Measurements from ENCODE around the gene ZNF469. TPM values are rescaled to one million over a fixed set of nuclear protein-coding genes. Genes with fewer than 3 reads are reported as not detected.

Gene ZNF469
- total and polyA plus RNA-seq, 9 donors: 0.52 to 16.2 (median 5.5) TPM

GRCh38 chr16:88393571-88393970, 10.8 kb downstream of the ZNF469 start:
- no peak overlapping the region for H3K4me3 ChIP-seq

GRCh38 chr16:88394426-88394825, 11.7 kb downstream of the ZNF469 start:
- Histone ChIP-seq H3K27ac (no peak overlapping the region), H3K9me3 (no peaks in the 10 kb centered on the region), H3K4me3 (no peak overlapping the region), H3K4me1 (ENCODE audit: insufficient read depth) (no peaks in the 10 kb centered on the region), H3K27me3 (no peaks in the 10 kb centered on the region), H3K36me3 (no peaks in the 10 kb centered on the region)
- intact Hi-C loops (cut with DNase I): loop anchor here in 1 of 4 donors (5.0 kb wide), 1 partner anchor 502 kb away; no protein-coding TSS in a partner anchor
- WGBS, 3 donors: 85 to 89% (median 89%) methylated on average over 12 of the region's 12 CpGs
- TF ChIP-seq EP300 (IDR thresholded peaks at IDR 0.05) (no peak), CTCF (IDR thresholded peaks at IDR 0.05) (no peak), POLR2A (IDR thresholded peaks at IDR 0.05) (no peak)
- DNase-seq: no peak

More at GRCh38 chr16:88393571-88393970, 10.8 kb downstream of the ZNF469 start:
- no peaks in the 10 kb centered on the region for H3K36me3 ChIP-seq
- H3K9me3 ChIP-seq: no peaks in the 10 kb centered on the region
- TF ChIP-seq CTCF (IDR thresholded peaks at IDR 0.05) (no peak), EP300 (IDR thresholded peaks at IDR 0.05) (no peak), POLR2A (IDR thresholded peaks at IDR 0.05) (no peak)
- no peak for DNase-seq
- no peak overlapping the region for H3K27ac ChIP-seq
- WGBS, 3 donors: 82 to 85% (median 85%) methylated on average over 16 of the region's 16 CpGs
- no peaks in the 10 kb centered on the region for H3K27me3 ChIP-seq
- intact Hi-C loops (cut with DNase I): loop anchor here in 1 of 4 donors (5.0 kb wide), 1 partner anchor 501 kb away; no protein-coding TSS in a partner anchor
- no peaks in the 10 kb centered on the region for H3K4me1 ChIP-seq (ENCODE audit: insufficient read depth)

GRCh38 chr16:88395669-88396584, 13.2 kb downstream of the ZNF469 start:
- no peak overlapping the region for H3K27ac ChIP-seq
- no peaks in the 10 kb centered on the region for H3K36me3 ChIP-seq
- H3K4me1 ChIP-seq (ENCODE audit: insufficient read depth): no peaks in the 10 kb centered on the region
- TF ChIP-seq EP300 (IDR thresholded peaks at IDR 0.05) (no peak), POLR2A (IDR thresholded peaks at IDR 0.05) (no peak), CTCF (IDR thresholded peaks at IDR 0.05) (no peak)
- DNase-seq: no peak
- no peak overlapping the region for H3K4me3 ChIP-seq
- intact Hi-C loops (cut with DNase I): no loop called here
- no peaks in the 10 kb centered on the region for H3K27me3 ChIP-seq
- H3K9me3 ChIP-seq: no peaks in the 10 kb centered on the region
- 86 to 88% (median 87%) methylated on average over 21 of the region's 21 CpGs for WGBS, 3 donors

- no peak for DNase-seq
- WGBS, 3 donors: 77 to 81% (median 79%) methylated on average over 20 of the region's 20 CpGs
- intact Hi-C loops (cut with DNase I): no loop called here
- Histone ChIP-seq H3K4me1 (ENCODE audit: insufficient read depth) (no peaks in the 10 kb centered on the region), H3K9me3 (no peaks in the 10 kb centered on the region), H3K27ac (no peak overlapping the region), H3K4me3 (no peak overlapping the region), H3K27me3 (no peaks in the 10 kb centered on the region), H3K36me3 (no peaks in the 10 kb centered on the region)
- TF ChIP-seq CTCF (IDR thresholded peaks at IDR 0.05) (no peak), EP300 (IDR thresholded peaks at IDR 0.05) (no peak), POLR2A (IDR thresholded peaks at IDR 0.05) (no peak)
Measured at GRCh38 chr16:88398170-88398873, 15.6 kb downstream of the ZNF469 start.
